Mammary epithelial cell (primary cell): ENCODE measurements around the gene SYNCRIP.

Source experiments
- EZH2 ChIP-seq: IDR thresholded peaks from 2 replicates; pipeline ENCODE4 v1.6.1; 2012; ENCODE audit warnings: low read length, inconsistent platforms, borderline replicate concordance
- TF ChIP-seq, protein P1 (sequence below), 2 donors: IDR thresholded peaks in 1 of 2; conservative IDR thresholded peaks in 1 of 2; 2 replicates each; pipeline ENCODE4 v1.5.1; 2011 to 2012; ENCODE audit warnings: inconsistent platforms in 2 of 2, low read length in 2 of 2, mild to moderate bottlenecking in 2 of 2, control low read depth in 1 of 2, low read depth in 1 of 2; ENCODE audit not compliant: insufficient read depth in 1 of 2; ENCODE audit errors: extremely low read depth in 1 of 2

DNA sequence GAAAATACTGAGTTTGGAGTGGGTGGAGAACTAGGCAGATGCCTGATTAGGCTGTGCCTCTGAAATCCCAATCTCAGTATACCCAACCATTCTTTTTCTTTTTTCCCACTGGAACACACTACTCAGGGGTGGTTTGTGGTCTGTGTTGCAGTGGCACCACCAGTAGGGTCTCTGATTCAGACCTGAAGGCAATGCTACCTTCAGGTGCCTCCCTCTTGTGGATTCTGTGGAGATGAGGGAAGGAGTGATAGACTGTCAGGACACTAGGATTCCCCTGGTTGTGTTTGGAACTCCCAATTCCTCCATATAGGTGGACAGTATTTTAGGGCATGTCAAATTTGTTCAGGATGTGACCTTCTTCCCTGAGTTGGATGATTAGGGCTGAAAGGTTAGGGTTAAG, 47.4 kb upstream of the SYNCRIP start:
- TF ChIP-seq, protein P1, sequence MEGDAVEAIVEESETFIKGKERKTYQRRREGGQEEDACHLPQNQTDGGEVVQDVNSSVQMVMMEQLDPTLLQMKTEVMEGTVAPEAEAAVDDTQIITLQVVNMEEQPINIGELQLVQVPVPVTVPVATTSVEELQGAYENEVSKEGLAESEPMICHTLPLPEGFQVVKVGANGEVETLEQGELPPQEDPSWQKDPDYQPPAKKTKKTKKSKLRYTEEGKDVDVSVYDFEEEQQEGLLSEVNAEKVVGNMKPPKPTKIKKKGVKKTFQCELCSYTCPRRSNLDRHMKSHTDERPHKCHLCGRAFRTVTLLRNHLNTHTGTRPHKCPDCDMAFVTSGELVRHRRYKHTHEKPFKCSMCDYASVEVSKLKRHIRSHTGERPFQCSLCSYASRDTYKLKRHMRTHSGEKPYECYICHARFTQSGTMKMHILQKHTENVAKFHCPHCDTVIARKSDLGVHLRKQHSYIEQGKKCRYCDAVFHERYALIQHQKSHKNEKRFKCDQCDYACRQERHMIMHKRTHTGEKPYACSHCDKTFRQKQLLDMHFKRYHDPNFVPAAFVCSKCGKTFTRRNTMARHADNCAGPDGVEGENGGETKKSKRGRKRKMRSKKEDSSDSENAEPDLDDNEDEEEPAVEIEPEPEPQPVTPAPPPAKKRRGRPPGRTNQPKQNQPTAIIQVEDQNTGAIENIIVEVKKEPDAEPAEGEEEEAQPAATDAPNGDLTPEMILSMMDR (conservative IDR thresholded peaks at IDR 0.05 in 1 of 2, IDR thresholded peaks at IDR 0.05 in 1 of 2; ENCODE audit: extremely low read depth in 1 of 2, insufficient read depth in 1 of 2, low read depth in 1 of 2, low read length in 2 of 2) = no peak
- TF ChIP-seq EZH2 = no peak
